Duodenal mucosa (tissue), 2 donors: Measurements from ENCODE around the gene DNAH11.

Experiments used
- H3K27ac ChIP-seq: one replicate; pipeline ENCODE4 v1.7.0; 2013; ENCODE audit warnings: low read depth, low read length
- H3K27me3 ChIP-seq, 2 donors: one replicate each; pipeline ENCODE4 v1.7.0; 2013; ENCODE audit warnings: low read length in 2 of 2, control low read depth in 1 of 2; ENCODE audit not compliant: insufficient read depth in 2 of 2, control insufficient read depth in 1 of 2
- H3K36me3 ChIP-seq, 2 donors: one replicate each; pipeline ENCODE4 v1.7.0; 2013; ENCODE audit warnings: low read length in 2 of 2, control low read depth in 1 of 2; ENCODE audit not compliant: insufficient read depth in 2 of 2, control insufficient read depth in 1 of 2
- H3K4me1 ChIP-seq, 2 donors: one replicate each; pipeline ENCODE4 v1.7.0; 2013; ENCODE audit warnings: low read length in 2 of 2, control low read depth in 1 of 2; ENCODE audit not compliant: insufficient read depth in 2 of 2, control insufficient read depth in 1 of 2
- H3K4me3 ChIP-seq, 2 donors: one replicate each; pipeline ENCODE4 v1.7.0; 2013; ENCODE audit warnings: low read length in 2 of 2, low read depth in 1 of 2
- H3K9ac ChIP-seq, 2 donors: one replicate each; pipeline ENCODE4 v1.7.0; 2013; ENCODE audit warnings: low read length in 2 of 2, low read depth in 1 of 2
- H3K9me3 ChIP-seq, 2 donors: one replicate each; pipeline ENCODE4 v1.7.0; 2013; ENCODE audit warnings: low read length in 2 of 2, control low read depth in 1 of 2; ENCODE audit not compliant: control insufficient read depth in 1 of 2

The DNAH11 gene

DNA sequence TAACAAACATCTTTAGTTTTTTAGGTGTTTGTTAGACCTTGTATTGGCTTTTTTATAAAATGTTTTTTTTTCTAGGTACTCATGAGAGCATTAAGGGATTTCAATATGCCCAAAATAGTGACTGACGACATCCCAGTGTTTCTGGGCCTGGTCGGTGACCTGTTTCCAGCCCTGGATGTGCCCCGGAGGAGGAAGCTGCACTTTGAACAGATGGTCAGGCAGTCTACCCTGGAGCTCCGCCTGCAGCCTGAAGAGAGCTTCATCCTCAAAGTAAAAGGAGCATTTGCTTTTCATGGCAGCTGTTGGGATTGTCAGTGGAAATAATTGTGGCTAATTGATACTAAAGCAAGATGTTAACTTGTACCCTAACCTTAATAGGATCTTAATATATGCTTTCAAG is 161.5 kb downstream of the DNAH11 start:
- no peaks in the 10 kb centered on the region for H3K27me3 ChIP-seq
- H3K36me3 ChIP-seq = no peaks in the 10 kb centered on the region
- no peak overlapping the region for H3K27ac ChIP-seq
- H3K9me3 ChIP-seq = no peaks in the 10 kb centered on the region
- H3K4me1 ChIP-seq = no peaks in the 10 kb centered on the region
- no peak overlapping the region for H3K9ac ChIP-seq
- H3K4me3 ChIP-seq = no peak overlapping the region

GRCh38 chr7:21706131-21706530 is 163.3 kb downstream of the DNAH11 start:
- Histone ChIP-seq H3K4me1 (no peaks in the 10 kb centered on the region), H3K4me3 (no peak overlapping the region), H3K9ac (no peak overlapping the region), H3K36me3 (no peaks in the 10 kb centered on the region), H3K9me3 (no peaks in the 10 kb centered on the region), H3K27ac (no peak overlapping the region), H3K27me3 (no peaks in the 10 kb centered on the region)

- H3K27me3 ChIP-seq = no peaks in the 10 kb centered on the region
- H3K9me3 ChIP-seq = no peaks in the 10 kb centered on the region
- H3K36me3 ChIP-seq = no peaks in the 10 kb centered on the region
- H3K4me1 ChIP-seq = no peaks in the 10 kb centered on the region
- no peak overlapping the region for H3K27ac ChIP-seq
- no peak overlapping the region for H3K9ac ChIP-seq
- H3K4me3 ChIP-seq = no peak overlapping the region
Measured at GRCh38 chr7:21707566-21707965, 164.7 kb downstream of the DNAH11 start.

DNA sequence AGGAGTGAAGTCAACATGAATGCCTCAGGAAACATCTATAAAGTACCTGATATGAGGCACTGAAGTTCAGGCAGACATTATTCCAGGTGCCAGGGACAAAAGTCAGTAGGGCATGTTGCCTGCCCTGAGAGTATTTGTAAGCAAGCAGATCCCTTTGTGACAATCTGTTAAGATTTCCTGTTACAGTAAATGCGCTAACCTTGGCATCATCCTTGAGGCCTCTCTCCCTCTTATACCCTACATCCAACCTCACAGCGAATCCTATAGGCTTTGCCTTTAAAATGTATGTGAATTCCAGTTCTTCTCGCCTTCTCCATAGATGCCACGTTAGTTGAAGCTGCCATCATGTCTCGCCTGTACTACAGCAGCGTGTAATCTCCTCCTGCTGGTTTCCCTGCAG is 165.3 kb downstream of the DNAH11 start:
- H3K27me3 ChIP-seq = no peaks in the 10 kb centered on the region
- no peak overlapping the region for H3K4me3 ChIP-seq
- H3K4me1 ChIP-seq = no peaks in the 10 kb centered on the region
- no peak overlapping the region for H3K9ac ChIP-seq
- no peak overlapping the region for H3K27ac ChIP-seq
- H3K9me3 ChIP-seq = no peaks in the 10 kb centered on the region
- no peaks in the 10 kb centered on the region for H3K36me3 ChIP-seq

- Histone ChIP-seq H3K9me3 (no peaks in the 10 kb centered on the region), H3K27ac (no peak overlapping the region), H3K4me1 (no peaks in the 10 kb centered on the region), H3K27me3 (no peaks in the 10 kb centered on the region), H3K9ac (no peak overlapping the region), H3K4me3 (no peak overlapping the region), H3K36me3 (no peaks in the 10 kb centered on the region)
Measured at GRCh38 chr7:21717323-21717722, 174.5 kb downstream of the DNAH11 start.

DNA sequence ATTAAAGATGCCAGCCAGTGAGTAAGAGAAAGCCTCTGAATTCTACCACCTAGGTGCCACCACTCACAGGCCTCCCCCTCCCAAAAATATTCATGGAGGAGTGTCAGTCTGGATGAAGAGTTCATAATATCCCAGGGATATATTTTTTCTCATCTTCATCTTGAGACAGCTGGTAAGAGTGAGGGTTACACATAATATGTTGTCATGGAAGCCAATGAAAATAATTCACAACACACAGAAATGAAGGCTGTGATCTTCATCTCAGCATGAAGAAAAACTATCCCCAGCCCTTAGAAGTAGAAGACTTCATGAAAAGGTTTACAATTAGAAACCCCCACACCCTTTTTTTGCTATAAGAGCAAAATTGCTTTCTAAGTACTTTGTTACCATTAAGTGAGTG is 175.6 kb downstream of the DNAH11 start:
- H3K9ac ChIP-seq = no peak overlapping the region

GRCh38 chr7:21719846-21720245 is 177.0 kb downstream of the DNAH11 start:
- H3K36me3 ChIP-seq = no peaks in the 10 kb centered on the region
- no peaks in the 10 kb centered on the region for H3K4me1 ChIP-seq
- no peak overlapping the region for H3K4me3 ChIP-seq
- H3K27me3 ChIP-seq = no peaks in the 10 kb centered on the region
- H3K9ac ChIP-seq = no peak overlapping the region
- no peaks in the 10 kb centered on the region for H3K9me3 ChIP-seq
- H3K27ac ChIP-seq = no peak overlapping the region

More for the DNA sequence above, 175.6 kb downstream of the DNAH11 start:
- Histone ChIP-seq H3K36me3 (no peaks in the 10 kb centered on the region), H3K4me3 (no peak overlapping the region), H3K27ac (no peak overlapping the region), H3K4me1 (no peaks in the 10 kb centered on the region), H3K27me3 (no peaks in the 10 kb centered on the region), H3K9me3 (no peaks in the 10 kb centered on the region)

GRCh38 chr7:21722371-21722770 is 179.5 kb downstream of the DNAH11 start:
- H3K27me3 ChIP-seq = no peaks in the 10 kb centered on the region
- H3K9ac ChIP-seq = no peak overlapping the region
- no peaks in the 10 kb centered on the region for H3K9me3 ChIP-seq
- H3K4me3 ChIP-seq = no peak overlapping the region
- no peak overlapping the region for H3K27ac ChIP-seq
- no peaks in the 10 kb centered on the region for H3K4me1 ChIP-seq
- no peaks in the 10 kb centered on the region for H3K36me3 ChIP-seq

DNA sequence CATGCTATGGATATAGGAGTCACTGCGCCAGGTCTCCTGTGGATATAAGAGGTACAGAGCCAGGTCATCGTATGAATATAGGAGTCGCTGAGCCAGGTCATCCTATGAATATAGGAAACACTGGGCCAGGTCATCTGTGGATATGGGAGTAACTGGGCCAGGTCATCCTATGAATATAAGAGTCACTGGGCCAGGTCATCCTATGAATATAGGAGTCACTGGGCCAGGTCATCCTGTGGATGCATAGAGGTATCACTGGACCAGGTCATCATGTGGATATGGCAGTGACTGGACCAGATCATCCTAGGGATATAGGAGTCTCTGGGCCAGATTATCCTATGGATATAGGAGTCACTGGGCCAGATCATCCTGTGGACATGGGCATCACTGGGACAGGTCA is 181.7 kb downstream of the DNAH11 start:
- Histone ChIP-seq H3K36me3 (no peaks in the 10 kb centered on the region), H3K4me1 (no peaks in the 10 kb centered on the region), H3K9me3 (no peaks in the 10 kb centered on the region), H3K4me3 (no peak overlapping the region), H3K27ac (no peak overlapping the region), H3K9ac (no peak overlapping the region), H3K27me3 (no peaks in the 10 kb centered on the region)

- Histone ChIP-seq H3K4me3 (no peak overlapping the region), H3K27ac (no peak overlapping the region), H3K27me3 (no peaks in the 10 kb centered on the region), H3K36me3 (no peaks in the 10 kb centered on the region), H3K9me3 (no peaks in the 10 kb centered on the region), H3K9ac (no peak overlapping the region), H3K4me1 (no peaks in the 10 kb centered on the region)
Measured at GRCh38 chr7:21730399-21730798, 187.6 kb downstream of the DNAH11 start.

- Histone ChIP-seq H3K27me3 (no peaks in the 10 kb centered on the region), H3K4me3 (no peak overlapping the region), H3K4me1 (no peaks in the 10 kb centered on the region), H3K9me3 (no peaks in the 10 kb centered on the region), H3K27ac (no peak overlapping the region), H3K36me3 (no peaks in the 10 kb centered on the region), H3K9ac (no peak overlapping the region)
Measured at GRCh38 chr7:21731977-21732376, 189.1 kb downstream of the DNAH11 start.
